ENCODE measurements around the gene ZNF670. TPM values are rescaled to one million over a fixed set of nuclear protein-coding genes. Genes with fewer than 3 reads are reported as not detected.

Gene ZNF670
- total RNA-seq, 4 donors from 2014 or later, result 2.3 to 3.2 (median 2.8) TPM

GRCh38 chr1:247077876-247078257 lies 744 bp downstream of the ZNF670 start:
- DNase-seq (ENCODE audit: low spot score) (no peak), ATAC-seq (ENCODE audit: low FRiP score) (no peak)
- TF ChIP-seq CTCF (IDR thresholded peaks at IDR 0.05), result no peak

GRCh38 chr1:247077213-247077612 lies 1.4 kb downstream of the ZNF670 start:
- DNase-seq (ENCODE audit: low spot score) (no peak), ATAC-seq (ENCODE audit: low FRiP score) (no peak)
- TF ChIP-seq CTCF (IDR thresholded peaks at IDR 0.05), result no peak

GRCh38 chr1:247070645-247071044 lies 8.0 kb downstream of the ZNF670 start:
- DNase-seq (ENCODE audit: low spot score), result no peak
- ATAC-seq (ENCODE audit: low FRiP score), result no peak
- TF ChIP-seq CTCF (IDR thresholded peaks at IDR 0.05), result no peak

GRCh38 chr1:247064304-247064703 lies 14.3 kb downstream of the ZNF670 start:
- no peak for TF ChIP-seq CTCF (IDR thresholded peaks at IDR 0.05)
- no peak for DNase-seq (ENCODE audit: low spot score)
- ATAC-seq (ENCODE audit: low FRiP score), result no peak

GRCh38 chr1:247060771-247061170 lies 17.8 kb downstream of the ZNF670 start:
- no peak for ATAC-seq (ENCODE audit: low FRiP score)
- TF ChIP-seq CTCF (IDR thresholded peaks at IDR 0.05), result no peak
- no peak for DNase-seq (ENCODE audit: low spot score)

- no peak for ATAC-seq (ENCODE audit: low FRiP score)
- DNase-seq (ENCODE audit: low spot score), result no peak
- no peak for TF ChIP-seq CTCF (IDR thresholded peaks at IDR 0.05)
Measured at GRCh38 chr1:247056071-247056470, 22.5 kb downstream of the ZNF670 start.

GRCh38 chr1:247054992-247055415 lies 23.6 kb downstream of the ZNF670 start:
- TF ChIP-seq CTCF (IDR thresholded peaks at IDR 0.05), result no peak
- DNase-seq (ENCODE audit: low spot score) (no peak), ATAC-seq (ENCODE audit: low FRiP score) (no peak)

Data from omental fat pad (tissue), 4 donors.